ENCODE measurements around the gene BHLHE41. TPM values are rescaled to one million over a fixed set of nuclear protein-coding genes. Genes with fewer than 3 reads are reported as not detected.
A peak's percentile ranks its signal among the peaks of the same experiment; 100 is the strongest.

The BHLHE41 gene
- total RNA-seq, 1 experiment from 2014 or later: 147 TPM

DNA sequence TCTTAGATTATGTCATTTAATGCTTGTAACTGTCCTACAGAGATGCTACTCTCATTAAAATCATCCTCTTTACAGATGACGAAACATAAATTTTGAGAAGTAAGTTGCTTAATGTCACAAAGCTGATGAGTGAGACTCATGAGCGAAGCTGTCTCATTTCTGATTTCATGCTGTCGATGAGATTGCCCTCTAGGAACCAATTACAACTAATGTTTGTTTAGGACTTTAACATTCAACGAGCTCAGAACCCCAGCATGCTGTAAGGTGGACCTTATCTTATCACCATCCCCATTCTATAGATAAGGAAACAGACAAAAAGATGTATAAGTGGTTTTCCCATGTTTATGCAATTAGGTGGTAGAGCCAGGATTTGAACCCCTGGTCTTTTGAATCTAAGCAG is 23.1 kb downstream of the BHLHE41 start:
- no TSS peak for BruUV-seq (replicated peaks)
- intact Hi-C loops (cut with micrococcal nuclease; ENCODE audit: unreplicated experiment) (no loop called here), in situ Hi-C loops (cut with HindIII; ENCODE audit: low pct_unique_long_range_greater_than_20kb, low sequenced_read_pairs) (no loop called here)
- ChIA-PET CTCF (no interaction called here), POLR2A (no interaction called here)
- TF ChIP-seq POLR2AphosphoS5 (IDR thresholded peaks at IDR 0.05; ENCODE audit: low read depth, low read length) (no peak), TCF7L2 (IDR thresholded peaks at IDR 0.05; ENCODE audit: low read depth, low read length) (no peak), REST (IDR thresholded peaks at IDR 0.05; ENCODE audit: insufficient read depth in 1 of 2, low read depth in 2 of 2, low read length in 1 of 2) (no peak), CTCF (IDR thresholded peaks at IDR 0.05) (no peak), SIN3A (IDR thresholded peaks at IDR 0.05; ENCODE audit: borderline replicate concordance, insufficient read depth, low read depth, low read length) (no peak)
- Histone ChIP-seq H3K36me3 (ENCODE audit: control insufficient read depth, insufficient read depth, low read length) (no peaks in the 10 kb centered on the region), H3K27me3 (ENCODE audit: control insufficient read depth, insufficient read depth, low read length) (no peaks in the 10 kb centered on the region), H3K4me3 (ENCODE audit: low read depth in 2 of 2, low read length in 2 of 2) (no peak overlapping the region), H3K4me1 (ENCODE audit: control insufficient read depth, insufficient read depth, low read length) (peaks cover 30% of the 10 kb centered on the region), H3K27ac (ENCODE audit: low read length) (peak overlapping the region; percentile 100), H3K9me3 (ENCODE audit: control insufficient read depth, insufficient read depth, low read depth, low read length) (no peaks in the 10 kb centered on the region)
- ATAC-seq (no peak), DNase-seq (ENCODE audit: low read depth, low spot score) (no peak)

DNA sequence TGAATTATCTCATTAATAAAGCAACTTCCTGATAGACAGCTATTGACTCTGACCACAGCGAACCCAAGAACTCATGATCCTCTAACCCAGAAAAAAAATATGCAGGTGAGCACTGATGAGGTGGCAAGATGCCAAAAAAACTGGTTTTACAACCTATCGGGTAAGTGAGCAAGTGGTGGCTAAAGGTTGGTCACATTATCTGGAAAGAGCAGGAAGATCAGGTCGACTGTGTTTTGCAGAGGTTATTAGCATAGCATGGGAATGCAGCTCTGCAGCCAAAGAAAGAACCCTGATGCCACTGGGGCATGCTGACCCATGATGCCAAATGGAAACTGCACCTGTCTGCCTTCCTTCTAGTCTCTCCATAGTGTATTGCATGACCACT is 23.5 kb downstream of the BHLHE41 start:
- ChIA-PET CTCF (no interaction called here), POLR2A (no interaction called here)
- DNase-seq (ENCODE audit: low read depth, low spot score) (no peak), ATAC-seq (no peak)
- in situ Hi-C loops (cut with HindIII; ENCODE audit: low pct_unique_long_range_greater_than_20kb, low sequenced_read_pairs): no loop called here
- no TSS peak for BruUV-seq (replicated peaks)
- Histone ChIP-seq H3K4me3 (ENCODE audit: low read depth in 2 of 2, low read length in 2 of 2) (no peak overlapping the region), H3K36me3 (ENCODE audit: control insufficient read depth, insufficient read depth, low read length) (no peaks in the 10 kb centered on the region), H3K27ac (ENCODE audit: low read length) (peak overlapping the region; percentile 100), H3K4me1 (ENCODE audit: control insufficient read depth, insufficient read depth, low read length) (peaks cover 30% of the 10 kb centered on the region), H3K9me3 (ENCODE audit: control insufficient read depth, insufficient read depth, low read depth, low read length) (no peaks in the 10 kb centered on the region), H3K27me3 (ENCODE audit: control insufficient read depth, insufficient read depth, low read length) (no peaks in the 10 kb centered on the region)
- TF ChIP-seq SIN3A (IDR thresholded peaks at IDR 0.05; ENCODE audit: borderline replicate concordance, insufficient read depth, low read depth, low read length) (no peak), CTCF (IDR thresholded peaks at IDR 0.05) (no peak), POLR2AphosphoS5 (IDR thresholded peaks at IDR 0.05; ENCODE audit: low read depth, low read length) (no peak), TCF7L2 (IDR thresholded peaks at IDR 0.05; ENCODE audit: low read depth, low read length) (no peak), REST (IDR thresholded peaks at IDR 0.05; ENCODE audit: insufficient read depth in 1 of 2, low read depth in 2 of 2, low read length in 1 of 2) (no peak)
- intact Hi-C loops (cut with micrococcal nuclease; ENCODE audit: unreplicated experiment): no loop called here

Measured in Panc1 (cell line).